H1 (cell line): ENCODE data around the gene PYCARD.

Experiments used
- EGR1 ChIP-seq: IDR thresholded peaks from 2 replicates; pipeline ENCODE4 v1.6.1; 2011; ENCODE audit warnings: low read depth, low read length, borderline replicate concordance
- POLR2A ChIP-seq, 2 experiments: IDR thresholded peaks; 1 replicate in 1 of 2; 2 replicates in 1 of 2; pipeline ENCODE4 v1.6.1; 2011; ENCODE audit warnings: low read depth in 2 of 2, low read length in 2 of 2, mild to moderate bottlenecking in 2 of 2; ENCODE audit errors: control extremely low read depth in 1 of 2
- POLR2AphosphoS5 ChIP-seq: IDR thresholded peaks from 2 replicates; pipeline ENCODE4 v1.6.1; 2011; ENCODE audit warnings: low read depth, low read length
- RFX5 ChIP-seq: IDR thresholded peaks from 2 replicates; pipeline ENCODE4 v1.6.1; 2011; ENCODE audit warnings: low read depth, low read length, improper control_type of control experiment, borderline replicate concordance
- SIX5 ChIP-seq: IDR thresholded peaks from 2 replicates; pipeline ENCODE4 v1.6.1; 2011; ENCODE audit warnings: mild to moderate bottlenecking, low read depth, low read length
- SP1 ChIP-seq: IDR thresholded peaks from 2 replicates; pipeline ENCODE4 v1.6.1; 2011; ENCODE audit warnings: low read depth, low read length
- YY1 ChIP-seq: IDR thresholded peaks from 2 replicates; pipeline ENCODE4 v1.6.1; 2011; ENCODE audit warnings: low read depth, mild to moderate bottlenecking, low read length
- TF ChIP-seq, protein P1 (sequence below), 3 experiments: IDR thresholded peaks; 1 replicate in 2 of 3; 2 replicates in 1 of 3; pipeline versions ENCODE4 v1.5.1 to v1.6.1; 2011; ENCODE audit warnings: low read length in 3 of 3, mild to moderate bottlenecking in 3 of 3, inconsistent platforms in 2 of 3, low read depth in 1 of 3, moderate library complexity in 1 of 3; ENCODE audit not compliant: insufficient read depth in 1 of 3; ENCODE audit errors: control extremely low read depth in 1 of 3

DNA sequence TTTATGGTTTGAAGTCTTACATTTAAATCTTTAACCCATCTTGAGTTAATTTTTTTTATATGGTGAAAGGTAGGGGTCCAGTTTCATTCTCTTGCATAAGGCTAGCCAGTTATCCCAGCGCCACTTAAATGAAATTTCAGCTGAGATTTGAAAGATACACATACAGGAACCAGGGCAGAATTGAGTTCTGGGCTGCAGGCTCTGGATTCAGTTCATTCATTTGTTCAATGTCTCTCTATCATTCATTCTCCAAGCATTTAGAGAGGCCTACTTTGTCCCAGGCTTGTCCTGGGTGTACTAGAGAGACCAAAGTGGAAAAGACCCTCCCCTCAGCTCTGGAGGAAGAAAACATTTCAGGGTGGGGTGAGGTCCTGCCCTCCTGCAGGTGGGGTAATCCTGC, 10.8 kb upstream of the PYCARD start:
- TF ChIP-seq POLR2A (IDR thresholded peaks at IDR 0.05; ENCODE audit: control extremely low read depth in 1 of 2, low read depth in 2 of 2, low read length in 2 of 2) (no peak), SIX5 (no peak), RFX5 (no peak), EGR1 (no peak), POLR2AphosphoS5 (no peak), SP1 (no peak), YY1 (no peak)
- TF ChIP-seq, protein P1, sequence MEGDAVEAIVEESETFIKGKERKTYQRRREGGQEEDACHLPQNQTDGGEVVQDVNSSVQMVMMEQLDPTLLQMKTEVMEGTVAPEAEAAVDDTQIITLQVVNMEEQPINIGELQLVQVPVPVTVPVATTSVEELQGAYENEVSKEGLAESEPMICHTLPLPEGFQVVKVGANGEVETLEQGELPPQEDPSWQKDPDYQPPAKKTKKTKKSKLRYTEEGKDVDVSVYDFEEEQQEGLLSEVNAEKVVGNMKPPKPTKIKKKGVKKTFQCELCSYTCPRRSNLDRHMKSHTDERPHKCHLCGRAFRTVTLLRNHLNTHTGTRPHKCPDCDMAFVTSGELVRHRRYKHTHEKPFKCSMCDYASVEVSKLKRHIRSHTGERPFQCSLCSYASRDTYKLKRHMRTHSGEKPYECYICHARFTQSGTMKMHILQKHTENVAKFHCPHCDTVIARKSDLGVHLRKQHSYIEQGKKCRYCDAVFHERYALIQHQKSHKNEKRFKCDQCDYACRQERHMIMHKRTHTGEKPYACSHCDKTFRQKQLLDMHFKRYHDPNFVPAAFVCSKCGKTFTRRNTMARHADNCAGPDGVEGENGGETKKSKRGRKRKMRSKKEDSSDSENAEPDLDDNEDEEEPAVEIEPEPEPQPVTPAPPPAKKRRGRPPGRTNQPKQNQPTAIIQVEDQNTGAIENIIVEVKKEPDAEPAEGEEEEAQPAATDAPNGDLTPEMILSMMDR (IDR thresholded peaks at IDR 0.05; ENCODE audit: control extremely low read depth in 1 of 3, insufficient read depth in 1 of 3, low read depth in 1 of 3, low read length in 3 of 3): no peak
